Renal cortex interstitium (tissue), 15 donors: ENCODE results near the gene RAB25. TPM values are rescaled to one million over a fixed set of nuclear protein-coding genes. Genes with fewer than 3 reads are reported as not detected.
"Not testable (repeated sequence)": the region's sequence is repeated elsewhere in the genome, so short reads cannot be mapped to it uniquely, and the experiment has no call there.

Experiments
- DNase-seq, 11 donors: peaks; one replicate each; pipeline ENCODE4 v3.0.0-alpha.2; 2013; ENCODE audit warnings: low read depth in 9 of 11, low spot score in 4 of 11; ENCODE audit errors: extremely low read depth in 1 of 11
- long read RNA-seq, 16 experiments: transcript quantifications; one replicate each; lab custom pipeline, GENCODE V29; 2026
- polyA plus RNA-seq, 3 donors: library from polyadenylated mRNA; unstranded; fragments of 120-200 nt; gene quantifications; one replicate each; pipeline ENCODE4 v1.2.1, GENCODE V29; 2013; ENCODE audit not compliant: insufficient read length in 3 of 3

RAB25 gene
- polyA plus RNA-seq = 10 to 100 TPM; 46.2 to 67.0 (median 47.6) TPM
- long read RNA-seq, donor 1, transcript RAB25-201 (5 exons, 1,110 nt) = major isoform, 10 of 12 reads
- long read RNA-seq, donor 1, partial matches to known transcripts = 0 of 12 reads
- long read RNA-seq, donor 1, other reads (novel, unspliced or antisense) = 0 of 12 reads
- long read RNA-seq, donor 2, transcript RAB25-201 (5 exons, 1,110 nt) = major isoform, 12 of 14 reads
- long read RNA-seq, donor 2, partial matches to known transcripts = 0 of 14 reads
- long read RNA-seq, donor 2, other reads (novel, unspliced or antisense) = 0 of 14 reads
- long read RNA-seq, donor 3, transcript RAB25-201 (5 exons, 1,110 nt) = major isoform, 26 of 31 reads
- long read RNA-seq, donor 3, partial matches to known transcripts = 0 of 31 reads
- long read RNA-seq, donor 3, other reads (novel, unspliced or antisense) = 0 of 31 reads
- long read RNA-seq, donor 4, transcript RAB25-201 (5 exons, 1,110 nt) = major isoform, 21 of 25 reads
- long read RNA-seq, donor 4, partial matches to known transcripts = 0 of 25 reads
- long read RNA-seq, donor 4, other reads (novel, unspliced or antisense) = 0 of 25 reads
- long read RNA-seq, donor 5 = 0 reads
- long read RNA-seq, donor 6, transcript RAB25-205 (3 exons, 539 nt) = minor isoform, 5 of 20 reads
- long read RNA-seq, donor 6, transcript RAB25-201 (5 exons, 1,110 nt) = major isoform, 9 of 20 reads
- long read RNA-seq, donor 6, partial matches to known transcripts = 0 of 20 reads
- long read RNA-seq, donor 6, other reads (novel, unspliced or antisense) = 0 of 20 reads
- long read RNA-seq, donor 7, transcript RAB25-201 (5 exons, 1,110 nt) = major isoform, 15 of 28 reads
- long read RNA-seq, donor 7, partial matches to known transcripts = 5 of 28 reads
- long read RNA-seq, donor 7, other reads (novel, unspliced or antisense) = 0 of 28 reads
- long read RNA-seq, donor 8, transcript RAB25-205 (3 exons, 539 nt) = minor isoform, 11 of 71 reads
- long read RNA-seq, donor 8, transcript RAB25-203 (4 exons, 681 nt) = minor isoform, 6 of 71 reads
- long read RNA-seq, donor 8, transcript RAB25-201 (5 exons, 1,110 nt) = major isoform, 34 of 71 reads
- long read RNA-seq, donor 8, partial matches to known transcripts = 16 of 71 reads
- long read RNA-seq, donor 8, other reads (novel, unspliced or antisense) = 0 of 71 reads
- long read RNA-seq, donor 9, transcript RAB25-201 (5 exons, 1,110 nt) = major isoform, 24 of 33 reads
- long read RNA-seq, donor 9, partial matches to known transcripts = 0 of 33 reads
- long read RNA-seq, donor 9, other reads (novel, unspliced or antisense) = 0 of 33 reads
- long read RNA-seq, donor 10, transcript RAB25-201 (5 exons, 1,110 nt) = major isoform, 27 of 35 reads
- long read RNA-seq, donor 10, transcript RAB25-203 (4 exons, 681 nt) = minor isoform, 5 of 35 reads
- long read RNA-seq, donor 10, partial matches to known transcripts = 0 of 35 reads
- long read RNA-seq, donor 10, other reads (novel, unspliced or antisense) = 0 of 35 reads
- long read RNA-seq, donor 11, transcript RAB25-201 (5 exons, 1,110 nt) = major isoform, 5 of 11 reads
- long read RNA-seq, donor 11, transcript RAB25-203 (4 exons, 681 nt) = major isoform, 5 of 11 reads
- long read RNA-seq, donor 11, partial matches to known transcripts = 0 of 11 reads
- long read RNA-seq, donor 11, other reads (novel, unspliced or antisense) = 0 of 11 reads
- long read RNA-seq, donor 12, transcript RAB25-201 (5 exons, 1,110 nt) = major isoform, 12 of 22 reads
- long read RNA-seq, donor 12, partial matches to known transcripts = 5 of 22 reads
- long read RNA-seq, donor 12, other reads (novel, unspliced or antisense) = 0 of 22 reads
- long read RNA-seq, donor 13, transcript RAB25-201 (5 exons, 1,110 nt) = major isoform, 35 of 51 reads
- long read RNA-seq, donor 13, partial matches to known transcripts = 5 of 51 reads
- long read RNA-seq, donor 13, other reads (novel, unspliced or antisense) = 0 of 51 reads
- long read RNA-seq, donor 14, transcript RAB25-201 (5 exons, 1,110 nt) = major isoform, 9 of 13 reads
- long read RNA-seq, donor 14, partial matches to known transcripts = 0 of 13 reads
- long read RNA-seq, donor 14, other reads (novel, unspliced or antisense) = 0 of 13 reads
- long read RNA-seq, donor 15, transcript RAB25-201 (5 exons, 1,110 nt) = major isoform, 14 of 18 reads
- long read RNA-seq, donor 15, partial matches to known transcripts = 0 of 18 reads
- long read RNA-seq, donor 15, other reads (novel, unspliced or antisense) = 0 of 18 reads
- long read RNA-seq, donor 16, transcript RAB25-203 (4 exons, 681 nt) = minor isoform, 5 of 61 reads
- long read RNA-seq, donor 16, transcript RAB25-201 (5 exons, 1,110 nt) = major isoform, 48 of 61 reads
- long read RNA-seq, donor 16, partial matches to known transcripts = 5 of 61 reads
- long read RNA-seq, donor 16, other reads (novel, unspliced or antisense) = 0 of 61 reads

GRCh38 chr1:156060937-156061636, at the start of gene RAB25:
Gene RAB25 (plus strand): TSS chr1:156061160. CDS start chr1:156061401, 241 bp downstream.
- DNase-seq = peak in 2 of 11 donors; percentile 31 to 46

GRCh38 chr1:156012051-156012817, 48.7 kb upstream of the RAB25 start:
- DNase-seq = no peak

DNA sequence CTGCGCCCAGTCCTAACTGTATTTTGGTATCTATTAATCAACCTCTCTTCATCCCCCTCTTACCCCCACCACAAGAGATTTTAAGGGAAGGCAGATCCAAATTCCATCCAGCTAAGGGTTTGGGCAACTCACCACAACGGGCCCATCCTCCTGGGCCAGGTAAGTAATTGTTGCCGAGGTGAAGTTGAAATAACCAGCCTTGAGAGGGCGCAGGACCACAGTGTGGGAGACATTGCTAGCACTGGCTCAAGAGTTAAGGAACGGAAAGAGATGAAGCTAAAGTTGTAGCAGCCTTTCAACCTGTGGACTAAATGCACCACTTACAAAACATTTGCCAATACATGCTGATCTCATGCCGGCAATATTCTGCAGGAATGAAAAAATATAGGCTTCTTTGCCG, 46.1 kb upstream of the RAB25 start:
- DNase-seq = no peak

DNA sequence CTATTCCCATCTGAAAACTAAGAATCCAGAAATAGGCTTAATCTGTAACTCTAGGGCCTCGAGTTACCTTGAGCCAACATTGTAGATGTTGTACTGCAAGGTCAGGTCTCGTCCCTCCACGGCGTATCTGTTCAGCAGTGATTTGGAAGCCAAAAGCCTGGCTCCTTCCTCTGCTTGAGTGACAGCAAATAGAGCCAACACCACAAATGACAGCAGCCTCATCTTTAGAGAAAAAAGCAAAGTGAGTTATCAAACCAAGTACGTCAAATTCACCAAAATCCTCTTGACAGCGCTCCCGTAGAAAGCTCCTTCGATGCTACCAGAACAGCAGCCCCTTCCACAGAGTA, 41.0 kb upstream of the RAB25 start:
- DNase-seq = no peak

- DNase-seq = peak; percentile 76 to 94 (median 87)
Measured at GRCh38 chr1:156020293-156021092, 40.5 kb upstream of the RAB25 start, which contains the start of gene SSR2. Gene SSR2 (minus strand): TSS chr1:156020951. CDS start chr1:156020167, 784 bp downstream.

GRCh38 chr1:156021093-156021428, 39.9 kb upstream of the RAB25 start:
- no peak for DNase-seq

DNA sequence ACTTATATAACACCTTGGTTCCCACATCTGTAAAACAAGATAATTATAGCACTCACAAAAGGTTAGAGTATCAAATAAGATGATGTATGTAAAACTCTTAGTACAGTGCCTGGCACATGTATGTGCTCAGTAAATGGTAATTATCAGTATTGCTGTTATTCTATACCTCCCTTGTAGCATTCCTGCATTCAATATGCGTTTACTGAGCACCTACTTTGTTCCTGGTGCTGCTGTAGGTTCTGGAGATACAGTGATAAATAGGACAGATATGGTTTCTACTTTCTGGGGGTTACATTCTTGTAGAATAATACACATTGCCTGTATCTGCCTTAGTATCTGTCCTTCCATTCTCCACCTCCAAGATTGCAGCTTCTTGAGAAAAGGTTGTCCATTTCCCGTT, 39.0 kb upstream of the RAB25 start:
- no peak for DNase-seq

- DNase-seq = no peak
Measured at GRCh38 chr1:156024801-156025200, 36.2 kb upstream of the RAB25 start.

DNA sequence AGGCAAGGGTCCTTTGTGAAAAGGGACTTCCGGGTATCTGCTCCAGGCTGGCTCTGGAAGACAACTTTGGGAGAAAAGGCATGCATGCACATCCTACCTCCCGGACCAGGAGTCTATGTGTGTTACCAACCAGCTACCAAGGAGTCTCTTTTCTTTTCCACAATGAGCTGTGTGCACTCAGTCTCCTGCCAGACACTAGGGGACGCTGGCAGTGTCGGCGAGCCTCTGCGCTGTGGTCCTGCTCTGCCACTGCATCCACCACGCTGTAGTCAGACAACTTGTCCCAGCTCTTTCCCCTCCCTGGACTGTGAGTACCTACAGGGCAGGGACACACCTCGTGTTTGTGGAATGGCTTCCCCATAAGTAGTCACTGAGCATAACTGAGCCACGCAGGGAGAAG, 35.1 kb upstream of the RAB25 start:
- peak in 1 of 11 donors; percentile 41 for DNase-seq

DNA sequence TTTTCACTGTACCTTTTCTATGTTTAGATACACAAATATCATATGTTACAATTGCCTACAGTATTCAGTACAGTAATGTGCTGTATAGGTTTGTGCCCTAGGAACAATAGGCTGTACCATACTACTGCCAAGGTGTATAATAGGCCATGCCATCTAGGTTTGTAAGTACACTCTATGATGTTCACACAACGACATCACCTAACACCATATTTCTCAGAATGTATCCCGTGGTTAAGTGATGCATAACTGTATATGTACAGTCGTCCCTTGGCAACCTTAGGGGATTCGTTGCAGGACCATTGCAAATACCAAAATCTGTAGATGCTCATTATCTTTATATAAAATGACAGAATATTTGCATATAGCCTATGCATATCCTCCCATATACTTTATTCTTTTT, 34.4 kb upstream of the RAB25 start:
- DNase-seq = no peak

- DNase-seq = no peak
Measured at GRCh38 chr1:156033011-156033410, 27.9 kb upstream of the RAB25 start.

- not testable (repeated sequence) for DNase-seq
Measured at GRCh38 chr1:156034991-156035390, 26.0 kb upstream of the RAB25 start.

GRCh38 chr1:156042828-156043227, 18.1 kb upstream of the RAB25 start:
- no peak for DNase-seq

DNA sequence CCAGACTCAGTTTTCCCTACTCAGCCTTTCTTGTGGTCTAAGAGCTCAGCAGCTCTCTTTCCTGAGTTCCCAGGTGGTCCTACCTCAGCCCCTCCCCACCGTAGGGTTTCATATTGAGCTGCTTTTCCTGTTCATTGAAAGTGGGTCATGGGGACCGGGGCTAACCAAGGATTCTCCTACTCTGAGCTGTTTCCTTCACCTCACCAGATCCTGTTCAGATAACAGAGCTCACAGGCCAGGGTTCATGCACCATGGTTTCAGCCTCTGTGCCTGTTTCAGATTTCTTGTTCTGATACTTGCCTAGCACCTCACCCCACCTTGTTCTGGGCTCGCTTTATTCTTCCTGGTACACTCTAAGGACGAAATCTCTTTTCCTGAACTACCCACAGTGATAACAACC, 15.9 kb upstream of the RAB25 start:
- DNase-seq = no peak

GRCh38 chr1:156048663-156049258, 12.2 kb upstream of the RAB25 start:
- DNase-seq = no peak
